ACC112 (cell line): ENCODE results near the gene PDE2A.

Experiments
- H2AFZ ChIP-seq: fragments of 200-600 bp; sonication (generic); one replicate; pipeline ENCODE4 v1.6.0; 2017; ENCODE audit warnings: antibody characterized with exemption, low read length; ENCODE audit not compliant: unreplicated experiment
- H3K27ac ChIP-seq: fragments of 200-600 bp; sonication (generic); 2 replicates; pipeline ENCODE4 v1.5.1; 2014; ENCODE audit warnings: low read depth, mild to moderate bottlenecking, antibody characterized with exemption, low read length, moderate library complexity
- H3K27me3 ChIP-seq: fragments of 200-600 bp; sonication (generic); 2 replicates; pipeline ENCODE4 v1.6.1; 2014; ENCODE audit warnings: mild to moderate bottlenecking, antibody characterized with exemption, low read length, moderate library complexity, mixed read lengths; ENCODE audit not compliant: insufficient read depth
- H3K36me3 ChIP-seq: fragments of 200-600 bp; sonication (generic); 2 replicates; pipeline ENCODE4 v1.6.1; 2016; ENCODE audit warnings: mild to moderate bottlenecking, antibody characterized with exemption, low read length, moderate library complexity, mixed read lengths; ENCODE audit not compliant: insufficient read depth
- H3K4me1 ChIP-seq: fragments of 200-600 bp; sonication (generic); one replicate; pipeline ENCODE4 v1.6.1; 2016; ENCODE audit warnings: low read length, mixed read lengths; ENCODE audit not compliant: insufficient read depth, unreplicated experiment, control insufficient read depth
- H3K4me3 ChIP-seq: fragments of 200-600 bp; sonication (generic); 2 replicates; pipeline ENCODE4 v1.5.1; 2014; ENCODE audit warnings: mild to moderate bottlenecking, low read depth, low read length
- H3K79me2 ChIP-seq: fragments of 200-600 bp; sonication (generic); one replicate; pipeline ENCODE4 v1.6.0; 2016; ENCODE audit warnings: low read length; ENCODE audit not compliant: control insufficient read depth, unreplicated experiment, insufficient read depth

PDE2A gene

DNA sequence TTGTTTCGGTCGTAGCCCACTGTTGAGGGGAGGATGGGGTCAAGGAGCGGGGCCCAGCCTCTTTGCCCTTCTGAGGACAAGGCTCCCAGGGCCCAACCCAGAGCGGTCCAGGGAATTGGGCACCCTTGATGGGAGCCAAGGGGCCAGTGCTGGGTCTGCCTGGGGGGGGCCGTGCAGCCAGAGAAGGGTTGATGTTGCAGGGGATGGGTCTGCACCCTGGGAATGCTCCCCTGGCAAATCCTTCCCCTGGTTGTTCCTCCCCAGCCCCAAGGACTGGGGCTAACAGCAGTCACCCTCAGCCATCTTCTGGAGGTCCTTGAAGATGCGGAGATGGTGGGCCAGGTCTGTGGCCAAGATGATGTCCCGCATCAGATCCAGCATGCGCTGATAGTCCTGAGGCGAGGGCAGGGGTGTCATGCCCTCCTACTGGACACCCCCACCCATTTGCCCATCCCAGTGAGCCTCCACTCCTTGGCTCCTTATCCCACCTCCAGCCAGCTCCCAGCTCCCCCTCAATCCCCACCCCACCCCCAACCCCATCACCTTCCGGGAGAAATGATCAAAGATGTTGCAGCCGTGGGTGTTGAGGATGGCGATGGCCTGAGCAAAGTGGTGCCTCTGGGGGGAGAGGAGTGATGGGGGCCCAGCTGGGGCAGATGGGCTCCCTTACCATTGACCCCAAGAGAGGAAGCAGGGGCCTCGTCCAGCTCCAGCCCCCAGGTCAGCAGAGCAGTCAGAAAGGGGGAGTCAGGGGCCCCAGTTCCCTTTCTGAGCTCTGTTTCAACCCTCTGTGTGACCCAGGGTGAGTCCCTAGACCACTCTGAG lies 95.0 kb downstream of the PDE2A start:
- no peak overlapping the region for H2AFZ ChIP-seq
- H3K27me3 ChIP-seq = no peaks in the 10 kb centered on the region
- H3K4me1 ChIP-seq = peaks cover 2% of the 10 kb centered on the region
- no peak overlapping the region for H3K27ac ChIP-seq
- no peak overlapping the region for H3K4me3 ChIP-seq
- no peaks in the 10 kb centered on the region for H3K79me2 ChIP-seq
- no peaks in the 10 kb centered on the region for H3K36me3 ChIP-seq

DNA sequence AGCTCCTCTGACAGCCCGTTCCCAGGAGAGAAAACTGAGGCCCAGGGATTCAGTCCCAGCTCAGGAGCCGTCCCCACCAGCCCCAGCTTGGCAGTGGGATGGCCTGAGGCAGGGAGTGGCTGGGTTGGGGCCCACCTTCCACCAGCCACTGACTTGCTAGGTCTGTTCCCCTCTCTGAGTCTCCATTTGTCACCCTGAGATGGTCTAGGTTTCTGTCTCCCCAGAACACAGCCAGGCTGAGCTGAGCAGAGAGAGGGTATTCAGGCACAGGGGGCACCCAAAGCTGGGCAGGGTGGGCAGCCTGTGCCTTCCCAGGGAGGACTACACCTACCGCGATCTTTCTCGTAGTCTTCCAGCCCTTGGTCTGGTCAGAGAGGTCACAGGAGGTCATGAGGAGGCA lies 95.7 kb downstream of the PDE2A start:
- peaks cover 2% of the 10 kb centered on the region for H3K4me1 ChIP-seq
- H3K27me3 ChIP-seq = no peaks in the 10 kb centered on the region

DNA sequence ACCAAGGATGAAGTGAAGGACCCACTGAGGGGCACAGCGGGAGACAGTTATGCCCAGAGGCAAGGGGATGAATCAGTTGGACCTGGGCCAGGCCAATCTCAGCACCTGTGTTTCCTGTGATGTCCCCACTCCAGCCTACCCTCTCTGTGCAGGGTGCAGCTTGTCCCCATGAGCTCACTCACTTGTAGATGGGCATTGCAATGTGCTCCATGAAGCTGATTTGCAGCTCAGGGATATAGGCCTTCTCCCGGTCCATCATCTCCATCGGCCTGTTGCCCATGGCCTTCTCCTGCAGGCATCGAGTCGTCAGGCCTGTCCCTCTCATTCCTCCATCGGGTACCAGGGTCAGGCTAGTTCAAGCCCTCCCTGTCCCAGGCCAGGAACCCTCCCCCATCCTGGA lies 96.2 kb downstream of the PDE2A start:
- Histone ChIP-seq H3K36me3 (no peaks in the 10 kb centered on the region), H2AFZ (no peak overlapping the region), H3K79me2 (no peaks in the 10 kb centered on the region), H3K4me3 (no peak overlapping the region), H3K27ac (no peak overlapping the region), H3K4me1 (peaks cover 2% of the 10 kb centered on the region), H3K27me3 (no peaks in the 10 kb centered on the region)

More for the DNA sequence above, 95.7 kb downstream of the PDE2A start:
- Histone ChIP-seq H3K36me3 (no peaks in the 10 kb centered on the region), H2AFZ (no peak overlapping the region), H3K79me2 (no peaks in the 10 kb centered on the region), H3K4me3 (no peak overlapping the region), H3K27ac (no peak overlapping the region)

DNA sequence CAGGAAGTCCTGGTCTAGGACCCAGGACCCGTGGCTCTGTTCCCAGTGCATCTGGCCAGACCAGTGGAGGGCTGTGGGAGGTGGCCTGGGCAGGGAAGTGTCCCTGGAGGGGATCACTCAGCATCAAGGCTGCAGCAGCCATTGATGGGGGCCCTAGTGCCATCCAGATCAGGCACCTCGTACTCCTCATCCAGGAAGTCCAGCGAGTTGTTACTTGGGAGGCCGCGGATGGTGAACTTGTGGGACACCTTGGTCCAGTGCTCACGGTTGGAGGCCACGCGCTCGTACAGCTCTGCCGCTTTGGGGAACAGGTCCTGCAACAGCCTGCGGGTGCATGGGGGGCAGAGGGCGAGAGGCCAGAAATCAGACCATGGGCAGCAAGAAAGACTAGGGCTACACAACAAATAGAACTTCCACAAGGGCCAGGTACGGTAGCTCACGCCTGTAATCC lies 96.9 kb downstream of the PDE2A start:
- Histone ChIP-seq H3K79me2 (no peaks in the 10 kb centered on the region), H3K4me1 (peaks cover 2% of the 10 kb centered on the region), H3K4me3 (no peak overlapping the region), H3K27me3 (no peaks in the 10 kb centered on the region), H2AFZ (no peak overlapping the region), H3K27ac (no peak overlapping the region), H3K36me3 (no peaks in the 10 kb centered on the region)

DNA sequence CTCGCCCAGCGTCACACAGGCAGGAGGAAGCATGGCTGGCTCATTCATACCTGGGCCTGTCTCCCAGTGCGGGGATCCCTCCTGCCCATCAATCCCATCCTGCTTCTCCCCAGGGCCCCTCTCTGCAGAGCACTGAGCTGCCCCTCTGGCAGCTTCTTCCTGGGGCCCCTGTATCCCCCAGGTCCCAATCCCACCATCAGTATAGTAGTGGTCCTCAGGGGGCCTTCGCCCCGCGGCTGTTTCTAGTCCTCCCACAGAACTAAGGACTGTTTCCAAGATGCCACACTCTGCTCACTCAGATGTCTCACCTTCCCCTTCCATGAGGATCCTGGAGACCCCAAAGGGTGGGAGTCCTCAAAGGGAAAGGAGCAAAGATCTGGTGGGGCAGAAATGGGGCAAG lies 97.6 kb downstream of the PDE2A start:
- H3K4me1 ChIP-seq = peaks cover 3% of the 10 kb centered on the region

DNA sequence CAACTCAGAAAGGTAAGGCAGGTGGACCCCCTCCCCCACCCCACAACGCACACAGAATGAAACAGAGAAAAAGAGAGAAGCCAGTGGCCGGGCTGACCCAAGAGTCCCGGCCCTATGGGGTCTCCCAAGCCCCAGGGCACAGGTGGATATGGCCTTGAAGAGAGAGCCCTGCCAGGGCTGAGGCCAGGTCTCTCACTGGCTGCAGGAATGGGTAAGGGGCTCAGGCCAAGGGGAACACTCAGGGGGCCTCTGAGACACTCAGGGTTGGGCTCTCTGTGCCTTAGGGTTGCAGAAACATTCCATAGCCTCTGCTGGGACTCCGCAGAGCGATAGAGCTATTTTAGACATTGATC lies 98.0 kb downstream of the PDE2A start:
- H3K27ac ChIP-seq = no peak overlapping the region
- no peaks in the 10 kb centered on the region for H3K36me3 ChIP-seq
- no peak overlapping the region for H2AFZ ChIP-seq
- H3K4me3 ChIP-seq = no peak overlapping the region
- no peaks in the 10 kb centered on the region for H3K27me3 ChIP-seq
- no peaks in the 10 kb centered on the region for H3K79me2 ChIP-seq
- H3K4me1 ChIP-seq = peaks cover 7% of the 10 kb centered on the region

More for the DNA sequence above, 97.6 kb downstream of the PDE2A start:
- H3K27me3 ChIP-seq = no peaks in the 10 kb centered on the region
- H3K79me2 ChIP-seq = no peaks in the 10 kb centered on the region
- H3K27ac ChIP-seq = no peak overlapping the region
- no peaks in the 10 kb centered on the region for H3K36me3 ChIP-seq
- H2AFZ ChIP-seq = no peak overlapping the region
- no peak overlapping the region for H3K4me3 ChIP-seq

DNA sequence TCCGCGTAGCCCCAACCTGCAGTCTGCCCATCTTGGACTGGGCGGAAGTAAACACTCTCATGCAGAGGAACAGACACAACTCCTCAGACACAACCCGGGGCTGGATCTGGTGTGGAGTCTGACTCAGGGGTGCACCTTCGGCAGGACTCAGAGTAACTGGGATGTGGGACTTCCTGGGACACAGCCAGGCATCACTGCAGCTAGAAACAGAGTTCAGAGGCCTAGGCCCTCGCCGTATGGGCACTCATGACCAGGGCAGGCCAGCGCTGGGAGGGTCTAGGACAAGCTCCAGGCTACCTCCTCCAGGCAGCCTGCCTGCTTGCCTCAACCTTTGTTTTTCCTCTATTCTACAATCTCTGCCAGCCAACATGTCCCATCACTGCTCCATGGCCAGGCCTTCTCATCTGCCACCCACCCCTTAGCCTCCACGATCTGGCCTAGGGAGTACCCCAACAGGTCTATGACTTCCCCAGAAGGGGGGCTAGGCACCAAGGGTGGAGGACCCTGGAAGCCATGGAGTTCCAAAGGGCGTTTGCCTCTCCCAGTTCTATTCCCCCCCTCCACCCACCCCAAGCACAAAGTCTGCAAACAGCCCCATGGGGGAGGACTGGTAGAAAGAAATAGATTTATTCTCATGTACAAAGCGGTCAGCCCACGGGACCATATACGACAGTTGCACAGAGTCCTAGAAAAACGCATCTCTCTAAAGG lies 98.5 kb downstream of the PDE2A start:
- Histone ChIP-seq H3K4me1 (peaks cover 11% of the 10 kb centered on the region), H3K4me3 (no peak overlapping the region), H3K79me2 (no peaks in the 10 kb centered on the region), H3K36me3 (no peaks in the 10 kb centered on the region), H3K27ac (no peak overlapping the region), H3K27me3 (no peaks in the 10 kb centered on the region), H2AFZ (no peak overlapping the region)

DNA sequence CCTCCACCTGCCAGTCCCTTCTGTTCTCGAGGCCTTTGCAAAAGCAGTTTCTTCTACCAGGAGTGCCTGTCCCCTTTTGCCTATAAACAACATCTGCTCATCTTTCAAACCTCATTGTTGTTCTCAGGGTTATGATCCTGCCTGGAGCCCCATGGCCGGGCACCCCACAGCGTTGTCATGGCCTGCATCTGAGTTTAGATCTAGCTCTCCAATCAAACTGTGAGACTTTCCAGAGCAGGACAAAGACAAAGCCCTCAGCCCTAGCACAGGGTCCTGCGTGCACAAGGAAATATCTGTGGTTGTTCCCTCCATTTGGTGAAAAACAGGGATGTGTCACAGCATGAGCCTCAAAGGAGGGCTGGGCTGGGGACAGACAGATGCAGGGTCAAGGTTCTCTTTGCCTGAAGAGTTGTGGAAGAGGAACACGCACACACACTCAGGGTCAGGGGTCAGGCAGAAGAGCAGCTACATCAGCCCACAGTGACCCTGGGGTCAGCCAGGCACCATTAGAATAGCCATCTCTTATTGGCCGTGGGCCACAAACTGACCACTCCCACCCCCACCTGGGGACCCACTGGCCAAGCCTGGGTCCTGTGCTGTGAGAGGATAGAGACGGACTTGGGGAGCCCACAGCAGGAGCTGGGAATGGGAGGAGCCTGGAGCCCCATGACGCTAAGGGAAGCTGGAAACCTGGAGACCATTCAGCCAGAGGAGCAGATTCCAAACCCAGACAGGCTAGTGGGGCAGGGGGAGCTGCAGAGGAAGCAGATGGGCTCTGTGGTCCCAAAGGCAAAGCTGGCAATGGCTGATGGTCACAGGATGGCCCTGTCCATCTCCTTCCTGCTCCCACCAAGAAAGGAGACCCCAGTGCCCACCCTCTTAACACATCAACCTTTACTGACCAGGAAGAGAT lies 99.4 kb downstream of the PDE2A start:
- H3K79me2 ChIP-seq = no peaks in the 10 kb centered on the region
- H2AFZ ChIP-seq = no peak overlapping the region
- H3K36me3 ChIP-seq = no peaks in the 10 kb centered on the region
- peaks cover 19% of the 10 kb centered on the region for H3K4me1 ChIP-seq
- no peak overlapping the region for H3K4me3 ChIP-seq
- no peaks in the 10 kb centered on the region for H3K27me3 ChIP-seq
- H3K27ac ChIP-seq = no peak overlapping the region

DNA sequence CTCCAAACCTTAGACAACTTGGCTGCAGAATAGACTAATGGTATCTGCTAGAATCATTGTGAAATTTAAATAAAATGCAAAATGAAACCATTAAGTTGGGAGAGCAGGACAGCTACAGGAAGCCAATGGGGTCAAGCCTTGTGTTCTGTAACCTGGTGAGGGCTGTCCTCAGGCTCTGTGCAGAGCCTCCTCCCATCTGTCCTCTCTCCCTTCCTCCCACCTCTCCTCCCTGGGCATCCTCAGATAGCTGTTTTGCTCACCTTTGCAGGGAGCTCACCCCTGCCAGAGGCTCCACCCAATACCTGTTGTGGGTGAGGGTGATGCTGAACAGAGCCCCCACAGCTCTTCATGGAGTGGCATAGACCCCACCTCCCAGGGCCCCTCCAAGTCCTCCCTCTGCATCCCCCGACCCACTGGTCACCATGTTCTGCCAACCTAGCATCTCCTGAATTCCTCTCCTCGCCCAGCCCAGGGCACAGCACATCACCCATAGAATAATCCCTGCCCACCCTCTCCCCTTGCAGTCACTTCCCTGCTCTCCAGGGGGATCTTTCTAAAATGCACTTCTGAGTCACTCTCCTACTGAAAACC lies 100.3 kb downstream of the PDE2A start:
- Histone ChIP-seq H3K27me3 (no peaks in the 10 kb centered on the region), H3K4me3 (no peak overlapping the region), H3K79me2 (no peaks in the 10 kb centered on the region), H2AFZ (no peak overlapping the region), H3K36me3 (no peaks in the 10 kb centered on the region), H3K4me1 (peaks cover 28% of the 10 kb centered on the region), H3K27ac (no peak overlapping the region)
